RPMI7951 (cell line): ENCODE results near the gene KRTAP4-6. TPM values are rescaled to one million over a fixed set of nuclear protein-coding genes. Genes with fewer than 3 reads are reported as not detected.
"Not testable (repeated sequence)": the region's sequence is repeated elsewhere in the genome, so short reads cannot be mapped to it uniquely, and the experiment has no call there.

Experiments
- DNase-seq: peaks from one replicate; pipeline ENCODE4 v3.0.0-alpha.2; 2012; ENCODE audit warnings: low read depth
- total RNA-seq: library from RNA; depleted of rRNA; stranded (reverse); fragments of >200 nt; shearing (Covaris generic); gene quantifications from 2 replicates; pipeline ENCODE4 v1.2.3, GENCODE V29; 2014

Gene KRTAP4-6
- total RNA-seq, 1 experiment from 2014 or later = not detected

DNA sequence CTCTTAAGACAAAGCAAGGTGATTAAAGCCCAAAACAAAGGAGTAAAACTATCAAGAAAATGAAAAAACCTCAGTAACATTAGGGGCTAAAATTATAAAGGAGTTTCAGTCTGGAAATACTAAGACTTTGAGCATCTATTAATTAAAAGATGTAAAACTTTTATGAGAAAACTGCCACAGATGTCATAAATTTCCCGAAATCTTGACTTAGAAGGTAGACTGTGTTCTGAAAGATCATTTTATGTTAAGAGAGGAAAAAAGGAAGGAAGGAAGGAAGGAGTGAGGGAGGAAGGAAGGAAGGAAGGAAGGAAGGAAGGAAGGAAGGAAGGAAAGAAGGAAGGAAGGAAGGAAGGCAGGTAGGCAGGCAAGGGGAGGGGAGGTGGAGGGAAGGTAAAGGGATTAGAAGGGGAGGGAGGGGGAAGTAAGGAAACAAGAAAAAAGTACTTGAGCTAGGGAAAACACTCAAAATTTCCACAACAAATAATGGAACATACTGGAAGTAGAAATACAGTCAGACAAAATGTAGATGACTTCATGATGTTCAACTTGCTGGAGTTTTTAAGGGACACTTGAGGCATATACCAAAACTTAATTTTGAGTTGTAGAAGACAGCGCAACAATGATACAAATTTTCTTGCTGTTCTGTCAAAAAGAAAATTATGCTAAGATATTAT, 7.3 kb upstream of the KRTAP4-6 start:
- DNase-seq = no peak

DNA sequence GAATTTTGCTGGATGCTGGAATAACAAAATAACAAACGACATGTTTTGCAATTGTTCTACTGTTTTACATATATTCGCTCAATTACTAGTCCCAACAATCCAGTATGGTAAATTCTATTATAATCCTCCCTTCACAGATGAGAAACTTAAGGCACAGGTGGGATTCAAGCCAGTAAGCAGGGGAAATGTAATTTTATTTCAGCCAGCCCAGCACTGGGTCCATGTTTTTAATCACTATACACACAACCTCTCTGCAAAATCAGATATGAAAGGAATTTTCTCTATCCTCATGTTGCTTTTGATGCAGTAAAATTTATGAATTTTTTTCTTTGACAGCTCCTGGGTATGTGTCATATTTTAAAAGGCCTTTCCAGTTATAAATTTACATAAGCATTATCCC, 4.9 kb upstream of the KRTAP4-6 start:
- DNase-seq = no peak

DNA sequence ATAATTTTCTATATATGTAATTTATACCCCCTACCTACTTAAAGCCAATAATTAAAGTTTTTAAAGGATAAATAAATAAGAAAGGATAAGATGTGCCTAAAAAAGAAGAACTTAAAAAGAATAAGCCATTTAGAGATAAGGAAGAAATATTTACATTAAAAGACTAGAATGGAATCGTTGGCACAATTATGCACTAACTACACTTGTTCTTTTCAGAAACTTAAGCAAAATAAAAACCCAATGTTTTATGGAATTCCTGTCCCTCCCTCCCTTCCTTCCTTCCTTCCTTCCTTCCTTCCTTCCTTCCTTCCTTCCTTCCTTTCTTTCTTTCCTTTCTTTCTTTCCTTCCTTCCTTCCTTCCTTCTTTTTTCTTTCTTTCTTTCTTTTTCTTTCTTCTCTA, 4.5 kb upstream of the KRTAP4-6 start:
- DNase-seq = no peak

- DNase-seq = no peak
These were observed 1.0 kb upstream of the KRTAP4-6 start for GRCh38 chr17:41141361-41141760.

DNA sequence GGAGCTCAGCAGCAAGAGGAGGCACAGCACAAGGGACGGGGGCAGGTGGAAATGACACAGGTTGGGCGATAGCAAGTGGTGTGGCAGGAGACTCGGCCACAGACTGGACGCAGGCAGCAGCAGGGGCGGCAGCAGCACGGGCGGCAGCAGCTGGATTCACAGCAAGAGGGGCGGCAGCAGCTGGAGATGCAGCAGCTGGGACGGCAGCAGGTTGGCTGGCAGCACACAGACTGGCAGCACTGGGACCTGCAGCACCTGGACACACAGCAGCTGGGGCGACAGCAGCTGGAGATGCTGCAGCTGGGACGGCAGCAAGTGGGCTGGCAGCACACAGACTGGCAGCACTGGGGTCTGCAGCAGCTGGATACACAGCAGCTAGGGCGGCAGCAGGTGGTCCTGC, 479 bp downstream of the KRTAP4-6 start:
- DNase-seq = not testable (repeated sequence)

GRCh38 chr17:41133880-41134735, 6.2 kb downstream of the KRTAP4-6 start:
- no peak for DNase-seq

GRCh38 chr17:41131979-41132378, 8.4 kb downstream of the KRTAP4-6 start:
- peak; percentile 16 for DNase-seq

DNA sequence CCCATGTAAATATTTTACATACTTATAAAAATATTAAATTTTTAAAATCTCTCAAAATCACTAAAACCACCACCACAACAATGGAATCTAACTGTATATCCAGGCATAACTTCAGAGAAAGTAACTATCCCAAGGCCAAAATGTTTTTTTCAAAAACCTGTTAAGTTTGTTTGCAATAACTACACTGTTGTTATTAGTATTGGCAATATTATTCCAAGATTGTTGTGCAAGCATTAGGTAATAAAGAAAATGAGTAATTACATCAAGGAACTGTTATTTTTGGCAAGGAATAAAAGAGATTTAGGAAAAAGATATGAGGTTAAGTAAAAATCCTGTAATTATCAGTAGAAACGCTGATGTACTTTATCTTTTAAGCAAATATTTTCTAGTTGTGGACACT, 13.0 kb downstream of the KRTAP4-6 start:
- DNase-seq = no peak

DNA sequence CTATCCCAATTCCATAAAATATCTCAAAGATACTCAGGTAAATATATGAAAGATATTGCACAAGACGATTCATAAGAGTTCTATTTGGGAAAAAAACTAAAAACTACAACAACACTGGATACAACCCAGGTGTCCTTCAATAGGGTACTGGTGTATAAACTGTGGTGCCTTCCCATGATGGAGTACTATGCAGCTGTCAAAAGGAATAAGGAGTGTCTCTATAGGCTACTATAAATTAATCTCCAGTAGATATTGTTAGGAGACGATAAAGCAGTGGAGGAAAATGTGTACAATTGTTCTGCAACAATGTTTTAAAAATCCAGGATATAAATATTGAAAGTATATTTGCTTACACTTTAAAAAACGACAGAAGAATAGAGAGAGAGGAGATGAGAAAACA, 13.9 kb downstream of the KRTAP4-6 start:
- DNase-seq = no peak

DNA sequence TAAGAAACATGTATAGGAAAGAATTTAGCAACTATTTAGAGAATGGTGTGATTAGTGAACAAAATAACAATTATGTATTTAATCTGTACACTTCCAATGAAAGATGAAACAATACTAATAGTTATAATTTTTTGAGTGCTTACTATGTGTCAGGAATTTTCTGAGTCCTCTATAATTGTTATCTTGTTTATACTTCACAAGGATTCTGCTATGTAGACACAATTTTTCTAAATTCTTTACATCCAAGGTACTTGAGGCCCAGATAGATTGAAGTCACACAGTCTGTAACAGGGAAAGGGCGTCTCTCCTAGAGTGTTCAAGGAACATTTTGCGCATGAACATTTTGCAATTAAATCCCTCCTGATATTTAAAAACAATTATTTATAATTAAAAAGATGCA, 15.3 kb downstream of the KRTAP4-6 start:
- no peak for DNase-seq

DNA sequence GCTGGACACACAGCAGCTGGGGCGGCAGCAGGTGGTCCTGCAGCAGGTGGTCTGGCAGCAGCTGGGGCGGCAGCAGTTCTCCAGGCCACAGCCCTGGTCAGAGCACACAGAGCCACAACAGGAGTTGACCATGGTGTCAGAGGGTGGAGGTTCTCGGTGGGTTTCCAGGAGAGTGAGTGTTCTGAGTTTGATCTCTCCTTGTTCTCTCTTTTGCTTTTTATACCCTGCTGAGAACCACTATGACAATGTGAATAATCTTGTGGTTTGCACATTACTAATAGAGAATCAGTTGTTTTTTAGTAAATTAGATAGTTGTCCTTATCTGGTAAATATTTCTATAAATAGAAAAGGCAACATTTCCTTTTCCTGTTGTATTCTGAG, 16.4 kb downstream of the KRTAP4-6 start, which contains the start of gene KRTAP4-12:
KRTAP4-12 (minus strand) TSS at position 192 of the 381 bp plus-strand sequence; CDS start at position 132, 60 bp downstream.
- DNase-seq = not testable (repeated sequence)

DNA sequence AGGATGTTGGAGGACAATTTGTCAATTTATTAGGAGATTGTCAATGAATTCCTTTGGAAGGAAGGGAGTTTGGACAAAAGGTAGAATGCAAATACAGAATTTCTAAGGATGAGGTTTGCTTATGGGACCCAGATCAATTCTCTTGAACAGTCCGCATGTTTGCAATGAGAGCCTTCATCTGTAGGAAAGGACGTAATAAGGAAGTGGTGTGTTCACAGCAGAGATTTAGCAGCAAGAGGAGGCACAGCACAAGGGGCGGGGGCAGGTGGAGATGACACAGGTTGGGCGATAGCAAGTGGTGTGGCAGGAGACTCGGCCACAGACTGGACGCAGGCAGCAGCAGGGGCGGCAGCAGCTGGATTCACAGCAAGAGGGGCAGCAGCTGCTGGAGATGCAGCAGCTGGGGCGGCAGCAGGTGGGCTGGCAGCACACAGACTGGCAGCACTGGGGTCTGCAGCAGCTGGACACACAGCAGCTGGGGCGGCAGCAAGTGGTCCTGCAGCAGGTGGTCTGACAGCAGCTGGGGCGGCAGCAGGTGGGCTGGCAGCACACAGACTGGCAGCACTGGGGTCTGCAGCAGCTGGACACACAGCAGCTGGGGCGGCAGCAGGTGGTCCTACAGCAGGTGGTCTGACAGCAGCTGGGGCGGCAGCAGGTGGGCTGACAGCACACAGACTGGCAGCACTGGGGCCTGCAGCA, 16.9 kb downstream of the KRTAP4-6 start:
- DNase-seq = not testable (repeated sequence)

GRCh38 chr17:41121742-41122141, 18.6 kb downstream of the KRTAP4-6 start:
- no peak for DNase-seq

DNA sequence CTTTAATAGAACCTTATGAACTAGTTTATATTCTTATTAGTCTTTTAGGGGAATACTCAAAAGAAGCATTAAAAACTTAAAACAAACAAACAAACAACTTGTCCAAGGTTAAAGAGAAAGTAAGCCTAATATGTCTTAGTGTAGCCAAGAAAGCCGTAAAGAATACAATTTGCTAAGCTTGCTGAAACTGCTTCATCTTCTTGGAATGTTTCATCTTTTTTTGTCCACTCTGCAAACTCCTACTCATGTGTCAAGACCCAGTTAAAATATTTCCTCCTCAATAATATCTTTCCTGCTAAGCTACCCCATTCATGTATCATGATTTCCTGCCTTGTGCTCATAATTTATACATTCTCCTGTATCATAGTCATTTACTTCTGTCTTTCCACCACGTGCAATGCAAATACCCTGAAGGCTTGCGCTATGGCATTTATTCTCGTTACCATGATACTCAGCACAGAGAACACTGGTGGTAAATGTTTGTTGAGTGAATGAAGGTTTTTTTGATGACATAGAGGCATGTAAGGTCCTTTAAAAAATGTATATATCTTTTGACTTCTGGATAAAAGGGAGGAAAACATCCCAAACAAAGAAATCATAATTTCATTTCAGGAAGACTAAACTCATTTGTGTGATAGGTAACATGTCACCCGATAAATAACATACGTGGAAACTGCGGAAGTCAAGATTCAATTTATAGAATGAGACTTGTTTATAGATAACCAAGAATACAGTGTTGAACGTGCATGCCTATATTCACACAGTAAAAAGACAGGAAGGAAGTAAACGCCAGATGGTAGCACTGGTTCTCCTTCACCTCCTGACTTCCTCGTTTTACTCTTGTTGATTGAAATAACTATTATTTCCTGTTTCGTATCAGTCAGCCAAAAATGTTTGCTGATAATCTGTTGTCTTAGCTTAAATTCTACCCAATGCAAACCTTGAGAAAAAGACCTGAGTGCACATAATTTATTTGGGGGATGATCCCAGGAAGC, 20.4 kb downstream of the KRTAP4-6 start:
- peak; percentile 36 for DNase-seq

DNA sequence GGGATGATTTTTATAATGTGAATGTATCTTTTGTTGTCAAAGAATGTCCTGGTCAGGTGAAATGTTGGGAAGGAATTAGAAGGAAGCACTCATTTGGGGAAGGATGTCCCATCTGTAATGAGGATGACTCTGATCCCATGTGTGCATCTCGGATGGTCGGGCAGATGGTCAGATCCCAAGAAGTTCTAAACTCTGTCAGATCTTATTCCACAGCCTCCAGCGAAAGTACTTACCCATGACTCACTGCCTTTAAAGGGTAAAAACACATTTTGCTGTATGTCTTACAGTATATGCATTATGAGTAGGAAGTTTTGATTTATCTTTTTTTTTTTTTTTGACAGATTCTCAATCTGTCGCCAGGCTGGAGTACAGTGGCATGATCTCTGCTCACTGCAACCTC, 21.6 kb downstream of the KRTAP4-6 start:
- DNase-seq = peak; percentile 74

- DNase-seq = not testable (repeated sequence)
These were observed 22.4 kb downstream of the KRTAP4-6 start, which contains the start of gene KRTAP4-11 for GRCh38 chr17:41117846-41118386. KRTAP4-11 (minus strand) TSS chr17:41118373; CDS start chr17:41118315, 58 bp downstream.

GRCh38 chr17:41116297-41116696, 24.0 kb downstream of the KRTAP4-6 start:
- no peak for DNase-seq

GRCh38 chr17:41111151-41111885, 29.0 kb downstream of the KRTAP4-6 start:
- no peak for DNase-seq

DNA sequence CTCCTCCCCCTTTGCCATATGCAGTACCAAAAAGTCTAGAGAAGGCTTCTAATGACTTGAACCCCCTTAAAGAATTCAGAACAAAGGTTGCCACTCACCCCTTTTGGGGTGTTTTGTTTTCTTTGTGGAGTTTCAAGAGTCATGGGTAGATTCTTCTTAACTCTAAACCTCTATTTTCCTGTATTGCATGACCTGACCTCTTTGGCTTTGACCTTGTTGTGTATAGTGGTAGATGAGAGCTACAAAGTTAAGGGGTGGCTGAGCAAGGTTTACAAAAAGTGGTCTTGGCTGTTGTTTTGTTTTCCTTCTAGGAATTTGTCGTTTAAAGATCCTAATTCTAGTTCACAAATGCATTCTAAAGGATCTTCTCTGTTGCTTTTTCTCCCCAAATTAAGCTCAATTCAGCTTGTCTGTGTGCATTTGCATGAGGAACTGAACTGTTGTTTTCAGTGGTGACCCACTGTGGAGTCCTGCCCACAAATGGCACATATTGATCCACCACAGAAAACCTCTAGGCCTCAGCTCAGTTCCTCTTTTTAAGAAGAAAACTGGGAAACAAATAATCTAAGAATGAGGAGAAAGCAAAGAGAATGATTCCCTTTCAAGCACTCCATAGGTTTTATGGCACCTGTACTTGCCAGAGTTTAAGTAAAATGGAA, 31.5 kb downstream of the KRTAP4-6 start:
- not testable (repeated sequence) for DNase-seq
